Smooth muscle cell (in vitro differentiated cells): ENCODE data around the gene UFSP2. TPM values are rescaled to one million over a fixed set of nuclear protein-coding genes. Genes with fewer than 3 reads are reported as not detected.
A peak's percentile ranks its signal among the peaks of the same experiment; 100 is the strongest.

Source experiments
- DNase-seq: peaks from one replicate; lab custom pipeline; 2025; ENCODE audit not compliant: unreplicated experiment; lab: John Stamatoyannopoulos, UW
- H2AFZ ChIP-seq: fragments of 200-600 bp; sonication (generic); 2 replicates; pipeline ENCODE4 v1.6.0; 2016; ENCODE audit warnings: antibody characterized with exemption, low read depth, mild to moderate bottlenecking
- H3F3A ChIP-seq: fragments of 200-600 bp; sonication (generic); 2 replicates; pipeline ENCODE4 v1.6.0; 2017; ENCODE audit warnings: antibody characterized with exemption, low read depth
- H3K27ac ChIP-seq: fragments of 200-600 bp; sonication (generic); 2 replicates; pipeline ENCODE4 v1.5.1; 2016; ENCODE audit warnings: low read depth, mild to moderate bottlenecking
- H3K27me3 ChIP-seq: fragments of 200-600 bp; sonication (generic); 2 replicates; pipeline ENCODE4 v1.6.1; 2016; ENCODE audit warnings: low read depth, mild to moderate bottlenecking
- H3K36me3 ChIP-seq: fragments of 200-600 bp; sonication (generic); 2 replicates; pipeline ENCODE4 v1.5.1; 2016; ENCODE audit warnings: low read depth
- H3K4me1 ChIP-seq: fragments of 200-600 bp; sonication (generic); 2 replicates; pipeline ENCODE4 v1.5.1; 2016; ENCODE audit warnings: low read depth
- H3K4me2 ChIP-seq: fragments of 200-600 bp; sonication (generic); 2 replicates; pipeline ENCODE4 v1.6.0; 2016; ENCODE audit warnings: mild to moderate bottlenecking
- H3K4me3 ChIP-seq: fragments of 200-600 bp; sonication (generic); 2 replicates; pipeline ENCODE4 v1.5.1; 2016; ENCODE audit warnings: mild to moderate bottlenecking
- H3K79me2 ChIP-seq: fragments of 200-600 bp; sonication (generic); 2 replicates; pipeline ENCODE4 v1.6.0; 2016; ENCODE audit warnings: low read depth, mild to moderate bottlenecking
- H3K9ac ChIP-seq: fragments of 200-600 bp; sonication (generic); 2 replicates; pipeline ENCODE4 v1.6.0; 2016; ENCODE audit warnings: low read depth
- H3K9me3 ChIP-seq: fragments of 200-600 bp; sonication (generic); replicated peaks from 2 replicates; pipeline ENCODE4 v1.5.1; 2016; ENCODE audit warnings: low read depth
- H4K20me1 ChIP-seq: fragments of 200-600 bp; sonication (generic); 2 replicates; pipeline ENCODE4 v1.6.0; 2016; ENCODE audit warnings: low read depth
- CTCF ChIP-seq: fragments of 200-600 bp; sonication (generic); IDR thresholded peaks from 2 replicates; pipeline ENCODE4 v1.5.1; 2017; ENCODE audit warnings: borderline replicate concordance, mild to moderate bottlenecking, antibody characterized with exemption; ENCODE audit not compliant: insufficient read depth, poor library complexity, severe bottlenecking
- WGBS: methylation state at CpG from one replicate; pipeline ENCODE4 v1.1.7; 2016; ENCODE audit warnings: low lambda C conversion rate; 5-methylcytosine and 5-hydroxymethylcytosine counted together
- polyA plus RNA-seq: library from polyadenylated mRNA; unstranded; fragments of >200 nt; fragmentation: Nextera tagmentation; extraction: Ambion mirVana; gene quantifications from 2 replicates; pipeline ENCODE4 v1.2.1, GENCODE V29; 2016
- total RNA-seq: library from RNA; depleted of rRNA; stranded (reverse); fragments of >200 nt; gene quantifications from 2 replicates; pipeline ENCODE4 v1.2.3, GENCODE V29; 2014

The UFSP2 gene
- total and polyA plus RNA-seq, 2 experiments from 2014 or later: 36.6 to 65.0 TPM

GRCh38 chr4:185361872-185362271 is 63.9 kb downstream of the UFSP2 start:
- no peak for DNase-seq
- Histone ChIP-seq H3F3A (no peaks in the 10 kb centered on the region), H4K20me1 (no peaks in the 10 kb centered on the region), H2AFZ (no peak overlapping the region), H3K27me3 (no peaks in the 10 kb centered on the region), H3K9ac (no peak overlapping the region), H3K4me3 (no peak overlapping the region), H3K79me2 (no peaks in the 10 kb centered on the region), H3K9me3 (no peaks in the 10 kb centered on the region), H3K4me1 (peaks cover 6% of the 10 kb centered on the region), H3K36me3 (no peaks in the 10 kb centered on the region), H3K27ac (no peak overlapping the region), H3K4me2 (no peak overlapping the region)
- TF ChIP-seq CTCF: no peak
- WGBS: 98% methylated on average over 3 of the region's 3 CpGs

- Histone ChIP-seq H3K27me3 (no peaks in the 10 kb centered on the region), H3F3A (no peaks in the 10 kb centered on the region), H2AFZ (no peak overlapping the region), H3K4me1 (peaks cover 6% of the 10 kb centered on the region), H3K9me3 (no peaks in the 10 kb centered on the region), H3K36me3 (no peaks in the 10 kb centered on the region), H3K4me2 (peak overlapping the region; percentile 2), H3K79me2 (no peaks in the 10 kb centered on the region), H3K9ac (no peak overlapping the region), H3K27ac (peak overlapping the region; percentile 44), H4K20me1 (no peaks in the 10 kb centered on the region), H3K4me3 (no peak overlapping the region)
- no peak for TF ChIP-seq CTCF
- DNase-seq: no peak
- 52% methylated on average over 8 of the region's 8 CpGs for WGBS
Measured at GRCh38 chr4:185359767-185360446, 65.9 kb downstream of the UFSP2 start.

- no peak for DNase-seq
- Histone ChIP-seq H3K79me2 (no peaks in the 10 kb centered on the region), H2AFZ (no peak overlapping the region), H3K9me3 (no peaks in the 10 kb centered on the region), H3K4me2 (no peak overlapping the region), H3K4me3 (no peak overlapping the region), H3K4me1 (peaks cover 6% of the 10 kb centered on the region), H3F3A (no peaks in the 10 kb centered on the region), H3K27me3 (no peaks in the 10 kb centered on the region), H3K9ac (no peak overlapping the region), H3K36me3 (no peaks in the 10 kb centered on the region), H3K27ac (peak overlapping the region; percentile 44), H4K20me1 (no peaks in the 10 kb centered on the region)
- no peak for TF ChIP-seq CTCF
- WGBS: 84% methylated on average over 4 of the region's 4 CpGs
Measured at GRCh38 chr4:185358959-185359358, 66.8 kb downstream of the UFSP2 start.

GRCh38 chr4:185358514-185358913 is 67.2 kb downstream of the UFSP2 start:
- Histone ChIP-seq H3K4me1 (peaks cover 6% of the 10 kb centered on the region), H3K36me3 (no peaks in the 10 kb centered on the region), H3F3A (no peaks in the 10 kb centered on the region), H3K27me3 (no peaks in the 10 kb centered on the region), H3K4me2 (no peak overlapping the region), H3K27ac (peak overlapping the region; percentile 44), H3K4me3 (no peak overlapping the region), H4K20me1 (no peaks in the 10 kb centered on the region), H3K79me2 (no peaks in the 10 kb centered on the region), H3K9me3 (no peaks in the 10 kb centered on the region), H2AFZ (no peak overlapping the region), H3K9ac (no peak overlapping the region)
- 89% methylated on average over 4 of the region's 4 CpGs for WGBS
- no peak for DNase-seq
- TF ChIP-seq CTCF: no peak
